GM19351 (cell line): ENCODE data around the gene RPL3.
"Not testable (repeated sequence)": the region's sequence is repeated elsewhere in the genome, so short reads cannot be mapped to it uniquely, and the experiment has no call there.

ENCODE experiments used
- ATAC-seq: cut with Tn5 transposase; IDR thresholded peaks from one replicate; pipeline ENCODE4 v1.9.1; 2021; ENCODE audit warnings: mild to moderate bottlenecking, moderate library complexity; ENCODE audit not compliant: unreplicated experiment

RPL3 gene

DNA sequence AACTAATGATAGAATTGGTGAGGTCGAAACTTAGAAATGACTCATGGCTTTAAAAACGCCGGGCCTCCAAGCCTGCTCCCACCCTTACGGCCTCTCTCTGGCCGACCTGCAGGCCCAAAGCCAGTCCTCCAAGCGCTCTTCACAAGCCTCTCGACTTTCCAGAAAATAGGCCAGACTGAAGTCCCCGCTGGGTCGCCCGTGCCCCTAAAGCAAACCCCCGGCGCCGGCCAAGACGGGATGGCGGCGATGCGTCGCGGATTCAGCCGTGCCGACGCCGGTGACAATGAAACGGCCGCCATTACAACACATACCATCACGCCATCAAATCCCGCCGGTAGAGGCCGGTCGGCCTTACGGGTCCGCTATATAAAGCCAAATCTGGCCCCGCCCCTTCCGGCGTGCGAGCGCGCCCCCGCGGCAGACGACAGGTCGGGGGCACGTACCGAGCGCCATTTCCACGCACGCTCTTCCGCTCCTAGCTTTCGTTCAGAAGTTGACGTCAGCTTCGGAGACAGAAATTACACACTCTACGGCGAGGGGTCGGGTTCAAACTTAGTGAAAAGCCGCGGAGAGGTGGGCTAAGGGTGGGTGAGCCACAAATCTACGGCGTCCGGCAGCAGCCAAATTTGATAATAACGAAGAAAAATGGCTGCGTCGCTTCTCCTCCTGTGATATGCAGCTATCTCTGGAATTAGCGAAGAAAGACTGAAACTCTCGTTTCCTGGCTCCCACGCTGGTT lies at the start of gene RPL3:
TSS of gene RPL3 (minus strand) at position 340 of the 739 bp plus-strand sequence. CDS start at position 314, 26 bp downstream.
- ATAC-seq, result peak; percentile 74

GRCh38 chr22:39369186-39369585 lies 49.8 kb upstream of the RPL3 start:
- no peak for ATAC-seq

GRCh38 chr22:39368461-39368911 lies 49.1 kb upstream of the RPL3 start:
- ATAC-seq, result no peak

GRCh38 chr22:39367035-39367434 lies 47.6 kb upstream of the RPL3 start:
- ATAC-seq, result no peak

GRCh38 chr22:39365492-39365780 lies 46.0 kb upstream of the RPL3 start:
- no peak for ATAC-seq

GRCh38 chr22:39364714-39365491 lies 45.5 kb upstream of the RPL3 start:
- no peak for ATAC-seq

- no peak for ATAC-seq
Observed at GRCh38 chr22:39363751-39364515, 44.5 kb upstream of the RPL3 start.

DNA sequence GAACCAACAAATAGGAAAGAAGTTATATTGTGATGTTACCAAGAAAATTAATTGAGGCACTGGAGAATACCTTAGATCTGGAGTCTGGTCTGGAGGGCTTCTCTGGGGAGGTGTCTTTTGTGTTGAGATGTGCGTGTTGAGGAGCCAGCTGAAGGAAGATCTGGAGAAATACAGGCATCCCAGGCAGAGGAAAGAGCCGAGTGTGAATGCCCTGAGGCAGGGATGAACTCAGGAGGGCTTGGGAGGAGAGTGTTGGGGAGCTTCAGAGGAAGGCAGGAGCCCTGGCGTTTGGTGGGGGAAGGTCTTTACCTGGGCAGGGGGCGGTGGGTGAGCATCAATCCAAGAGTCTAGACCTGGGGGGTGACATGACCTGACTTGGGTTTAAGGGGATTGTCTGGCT lies 43.5 kb upstream of the RPL3 start:
- no peak for ATAC-seq

GRCh38 chr22:39362271-39362670 lies 42.8 kb upstream of the RPL3 start:
- ATAC-seq, result no peak

DNA sequence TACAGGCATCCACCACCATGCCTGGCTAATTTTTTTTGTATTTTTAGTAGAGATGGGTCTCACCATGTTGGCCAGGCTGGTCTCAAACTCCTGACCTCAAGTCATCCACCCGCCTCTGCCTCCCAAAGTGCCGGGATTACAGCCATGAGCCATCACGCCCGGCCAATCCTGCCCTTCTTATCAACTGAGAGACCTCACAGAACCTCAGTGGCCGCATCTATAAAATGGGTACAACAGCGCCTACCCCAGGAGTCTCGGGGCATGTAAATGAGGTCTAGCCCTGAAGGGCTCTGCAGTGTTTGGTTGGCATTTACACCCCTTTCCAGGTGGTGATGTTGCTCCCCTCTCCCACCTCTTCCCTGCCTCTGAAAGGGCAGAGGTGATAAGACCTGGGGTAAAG lies 42.1 kb upstream of the RPL3 start:
- ATAC-seq, result no peak

DNA sequence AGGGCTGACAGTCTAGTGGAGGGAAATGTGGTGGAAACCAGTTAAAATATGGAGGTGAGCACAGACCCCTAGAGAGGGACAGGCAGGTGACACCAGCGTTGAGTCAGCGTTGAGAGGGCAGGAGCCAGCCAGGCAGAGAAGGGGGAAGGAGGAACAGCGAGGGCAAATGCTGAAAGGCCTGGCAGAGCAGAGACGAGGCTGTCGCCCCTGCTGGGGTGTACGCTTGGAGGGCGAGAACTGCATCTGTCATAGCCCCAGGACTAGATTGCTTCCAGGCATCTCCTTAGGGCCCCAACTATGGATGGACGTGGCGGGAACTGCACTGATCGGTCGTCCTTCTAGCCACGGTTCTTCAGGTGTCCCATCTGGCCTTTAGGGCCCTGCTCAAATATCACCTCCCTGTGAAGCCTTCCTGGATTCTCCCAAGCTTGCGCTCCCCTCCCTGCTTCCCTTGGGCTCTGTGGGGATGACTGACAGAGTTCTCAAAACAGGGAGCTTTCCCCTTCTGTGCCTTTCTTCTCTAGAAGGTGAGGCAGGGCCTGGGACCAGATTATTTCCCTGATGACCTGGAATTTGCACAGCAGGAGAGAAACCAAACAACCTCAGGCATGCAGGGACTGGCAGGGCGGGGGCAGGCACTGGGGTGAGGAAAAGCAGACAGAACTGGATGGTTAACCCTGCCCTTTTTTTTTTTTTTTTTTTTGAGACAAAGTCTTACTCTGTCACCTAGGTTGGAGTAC lies 41.4 kb upstream of the RPL3 start:
- ATAC-seq, result no peak

DNA sequence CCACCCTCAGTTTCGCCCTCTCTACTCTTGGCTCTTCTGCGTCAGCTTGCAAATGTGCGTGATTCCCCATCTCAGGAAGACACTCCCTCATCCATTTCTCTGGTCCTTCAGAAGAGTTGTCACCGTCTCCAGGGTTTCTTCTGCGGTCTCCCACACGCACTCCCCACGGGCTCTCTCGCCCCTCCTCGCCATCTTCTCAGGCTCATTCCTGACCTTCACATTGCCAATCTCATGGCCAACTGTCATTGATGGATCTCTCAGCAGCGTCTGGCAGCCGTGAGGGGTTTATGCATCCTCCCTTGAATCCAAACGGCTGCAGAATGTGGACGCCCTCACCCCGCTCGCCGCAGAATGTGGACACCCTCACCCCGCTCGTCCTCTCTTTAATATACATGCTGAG lies 40.8 kb upstream of the RPL3 start:
- no peak for ATAC-seq

GRCh38 chr22:39359659-39360195 lies 40.3 kb upstream of the RPL3 start:
- no peak for ATAC-seq

- not testable (repeated sequence) for ATAC-seq
Observed at GRCh38 chr22:39358197-39358596, 38.8 kb upstream of the RPL3 start.

GRCh38 chr22:39357110-39358108 lies 38.0 kb upstream of the RPL3 start:
- not testable (repeated sequence) for ATAC-seq

- ATAC-seq, result no peak
Observed at GRCh38 chr22:39356464-39356863, 37.0 kb upstream of the RPL3 start.

- ATAC-seq, result not testable (repeated sequence)
Observed at GRCh38 chr22:39355805-39356204, 36.4 kb upstream of the RPL3 start.

DNA sequence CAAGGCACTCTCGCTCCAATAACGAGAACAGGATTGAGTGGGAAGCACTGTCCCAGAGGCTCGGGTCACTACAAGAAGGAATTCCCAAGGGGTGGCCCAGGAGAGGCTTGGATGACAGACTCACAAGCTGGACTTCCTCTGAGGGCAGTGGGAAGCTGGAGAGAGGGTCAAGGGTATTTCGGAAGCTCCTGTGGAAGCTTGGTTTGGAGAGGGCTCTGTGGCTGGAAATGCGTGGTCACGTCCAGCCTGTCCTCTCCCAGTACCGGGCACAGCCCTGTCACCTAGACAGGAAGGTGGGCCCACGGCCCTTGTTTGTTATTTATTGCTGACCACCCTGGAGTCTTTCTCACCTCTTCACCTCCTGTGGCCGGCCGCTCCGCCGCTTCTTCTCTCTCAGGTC lies 35.7 kb upstream of the RPL3 start:
- no peak for ATAC-seq

GRCh38 chr22:39353346-39353745 lies 33.9 kb upstream of the RPL3 start:
- no peak for ATAC-seq
